ENCODE data around the gene VWA1.
A peak's percentile ranks its signal among the peaks of the same experiment; 100 is the strongest.

VWA1 gene

DNA sequence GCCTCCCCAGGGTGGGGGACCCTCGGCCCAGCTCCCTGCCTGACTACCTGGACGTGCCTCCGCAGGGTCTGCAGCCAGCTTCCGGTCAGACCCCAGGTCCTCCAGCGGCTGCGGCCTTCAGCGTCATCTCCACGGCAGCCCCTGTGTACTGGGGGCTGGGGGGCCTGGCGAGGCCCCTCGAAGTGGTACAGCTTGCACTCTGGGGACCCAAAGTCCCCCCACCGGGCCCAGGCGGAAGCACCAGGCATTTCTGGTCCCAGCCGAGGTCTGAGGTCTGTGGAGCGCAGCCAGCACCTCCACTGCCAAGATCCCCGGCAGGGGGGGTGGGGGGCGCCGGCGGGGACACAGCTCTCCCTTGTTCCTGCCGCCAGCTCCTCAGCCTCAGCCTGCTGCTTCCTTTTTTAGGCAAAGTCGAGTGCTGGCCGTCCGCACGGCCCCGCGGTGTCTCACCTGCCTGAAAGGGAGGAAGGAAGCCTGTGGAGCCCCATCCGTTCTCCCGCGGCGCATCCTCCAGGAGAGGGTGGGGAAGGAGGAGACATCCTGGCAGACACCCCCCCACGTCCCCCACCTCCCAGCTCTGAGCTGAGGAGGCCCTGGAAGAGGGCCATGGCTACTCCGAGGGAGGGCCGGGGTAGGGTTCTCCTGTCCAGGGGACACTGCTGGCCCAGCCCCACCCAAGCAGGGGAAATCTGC is 1.2 kb upstream of the VWA1 start:
- Histone ChIP-seq H3K36me3 (ENCODE audit: low read depth) (no peaks in the 10 kb centered on the region), H3K27me3 (ENCODE audit: insufficient read depth, poor library complexity, severe bottlenecking) (no peaks in the 10 kb centered on the region), H3K9me3 (ENCODE audit: severe bottlenecking) (no peaks in the 10 kb centered on the region), H3K4me1 (ENCODE audit: insufficient read depth, poor library complexity, severe bottlenecking) (peaks cover 9% of the 10 kb centered on the region), H3K27ac (ENCODE audit: poor library complexity, severe bottlenecking) (peak overlapping the region; percentile 29), H3K4me3 (ENCODE audit: severe bottlenecking) (no peak overlapping the region)
- TF ChIP-seq, protein P1, sequence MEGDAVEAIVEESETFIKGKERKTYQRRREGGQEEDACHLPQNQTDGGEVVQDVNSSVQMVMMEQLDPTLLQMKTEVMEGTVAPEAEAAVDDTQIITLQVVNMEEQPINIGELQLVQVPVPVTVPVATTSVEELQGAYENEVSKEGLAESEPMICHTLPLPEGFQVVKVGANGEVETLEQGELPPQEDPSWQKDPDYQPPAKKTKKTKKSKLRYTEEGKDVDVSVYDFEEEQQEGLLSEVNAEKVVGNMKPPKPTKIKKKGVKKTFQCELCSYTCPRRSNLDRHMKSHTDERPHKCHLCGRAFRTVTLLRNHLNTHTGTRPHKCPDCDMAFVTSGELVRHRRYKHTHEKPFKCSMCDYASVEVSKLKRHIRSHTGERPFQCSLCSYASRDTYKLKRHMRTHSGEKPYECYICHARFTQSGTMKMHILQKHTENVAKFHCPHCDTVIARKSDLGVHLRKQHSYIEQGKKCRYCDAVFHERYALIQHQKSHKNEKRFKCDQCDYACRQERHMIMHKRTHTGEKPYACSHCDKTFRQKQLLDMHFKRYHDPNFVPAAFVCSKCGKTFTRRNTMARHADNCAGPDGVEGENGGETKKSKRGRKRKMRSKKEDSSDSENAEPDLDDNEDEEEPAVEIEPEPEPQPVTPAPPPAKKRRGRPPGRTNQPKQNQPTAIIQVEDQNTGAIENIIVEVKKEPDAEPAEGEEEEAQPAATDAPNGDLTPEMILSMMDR (IDR thresholded peaks at IDR 0.05; ENCODE audit: poor library complexity, severe bottlenecking): no peak
- DNase-seq (ENCODE audit: low spot score) (no peak), ATAC-seq (ENCODE audit: low read depth) (no peak)

- no peak for ATAC-seq (ENCODE audit: low read depth)
- Histone ChIP-seq H3K36me3 (ENCODE audit: low read depth) (no peaks in the 10 kb centered on the region), H3K4me1 (ENCODE audit: insufficient read depth, poor library complexity, severe bottlenecking) (peaks cover 9% of the 10 kb centered on the region), H3K27me3 (ENCODE audit: insufficient read depth, poor library complexity, severe bottlenecking) (no peaks in the 10 kb centered on the region), H3K9me3 (ENCODE audit: severe bottlenecking) (no peaks in the 10 kb centered on the region), H3K4me3 (ENCODE audit: severe bottlenecking) (no peak overlapping the region), H3K27ac (ENCODE audit: poor library complexity, severe bottlenecking) (no peak overlapping the region)
- DNase-seq (ENCODE audit: low spot score): no peak
- TF ChIP-seq, protein P1 (IDR thresholded peaks at IDR 0.05; ENCODE audit: poor library complexity, severe bottlenecking): no peak
Observed at GRCh38 chr1:1434824-1435105, 725 bp upstream of the VWA1 start.

DNA sequence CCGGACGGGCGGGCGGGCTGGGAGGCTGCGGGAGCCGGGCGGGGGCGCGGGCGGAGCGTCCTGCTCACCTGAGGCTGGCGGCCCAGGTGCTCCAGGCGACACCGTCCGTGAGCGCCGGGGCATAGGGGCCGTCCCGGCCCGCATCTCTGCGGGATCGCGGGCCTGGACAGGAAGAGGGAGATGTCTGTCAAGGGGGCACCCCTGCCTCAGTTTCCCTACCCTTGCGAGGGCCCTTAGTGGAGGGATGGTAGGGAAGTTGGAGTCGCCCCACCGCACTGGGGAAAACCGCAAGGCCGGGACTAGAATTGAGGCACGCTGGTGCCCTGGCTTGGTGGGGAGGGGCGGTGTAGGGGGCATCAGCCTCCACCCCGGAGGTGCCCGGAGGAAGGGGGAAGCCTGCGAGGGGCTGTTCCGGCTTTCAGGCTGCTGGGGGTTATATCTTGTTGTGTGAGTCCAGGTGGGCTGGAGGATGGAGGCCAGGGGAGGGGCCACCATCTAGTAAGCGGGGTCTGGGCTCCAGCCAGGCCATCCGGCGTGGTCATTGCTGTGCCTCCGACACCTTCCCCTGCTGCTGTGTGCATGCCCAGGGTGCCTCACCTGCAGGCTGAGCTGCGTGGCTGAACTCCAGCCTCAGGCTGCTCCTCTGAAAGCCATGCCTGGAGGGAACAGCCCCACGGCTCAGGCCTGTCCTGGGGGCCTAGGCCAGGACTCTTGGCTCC is 580 bp downstream of the VWA1 start:
- H3K27ac ChIP-seq (ENCODE audit: poor library complexity, severe bottlenecking): no peak overlapping the region
- H3K4me3 ChIP-seq (ENCODE audit: severe bottlenecking): peak overlapping the region; percentile 45
- DNase-seq (ENCODE audit: low spot score) (no peak), ATAC-seq (ENCODE audit: low read depth) (no peak)
- no peaks in the 10 kb centered on the region for H3K36me3 ChIP-seq (ENCODE audit: low read depth)
- no peaks in the 10 kb centered on the region for H3K27me3 ChIP-seq (ENCODE audit: insufficient read depth, poor library complexity, severe bottlenecking)
- TF ChIP-seq, protein P1 (IDR thresholded peaks at IDR 0.05; ENCODE audit: poor library complexity, severe bottlenecking): no peak
- H3K9me3 ChIP-seq (ENCODE audit: severe bottlenecking): no peaks in the 10 kb centered on the region
- peaks cover 9% of the 10 kb centered on the region for H3K4me1 ChIP-seq (ENCODE audit: insufficient read depth, poor library complexity, severe bottlenecking)

- Histone ChIP-seq H3K27ac (ENCODE audit: poor library complexity, severe bottlenecking) (no peak overlapping the region), H3K4me3 (ENCODE audit: severe bottlenecking) (peak overlapping the region; percentile 45), H3K9me3 (ENCODE audit: severe bottlenecking) (no peaks in the 10 kb centered on the region), H3K36me3 (ENCODE audit: low read depth) (no peaks in the 10 kb centered on the region), H3K4me1 (ENCODE audit: insufficient read depth, poor library complexity, severe bottlenecking) (peaks cover 9% of the 10 kb centered on the region), H3K27me3 (ENCODE audit: insufficient read depth, poor library complexity, severe bottlenecking) (no peaks in the 10 kb centered on the region)
- TF ChIP-seq, protein P1 (IDR thresholded peaks at IDR 0.05; ENCODE audit: poor library complexity, severe bottlenecking): no peak
- ATAC-seq (ENCODE audit: low read depth): no peak
- no peak for DNase-seq (ENCODE audit: low spot score)
Observed at GRCh38 chr1:1436630-1437032, 1.1 kb downstream of the VWA1 start.

Data from RWPE2 (cell line).